Naive thymus-derived CD8-positive, alpha-beta T cell (primary cell): ENCODE measurements around the gene FBP2. TPM values are rescaled to one million over a fixed set of nuclear protein-coding genes. Genes with fewer than 3 reads are reported as not detected.
"Not testable (repeated sequence)": the region's sequence is repeated elsewhere in the genome, so short reads cannot be mapped to it uniquely, and the experiment has no call there.

ENCODE experiments used
- ATAC-seq, 2 donors: fragments of 150-1000 bp; cut with Tn5 transposase in 1 of 2; sonication (Bioruptor Pico), chemical (Tn5 transposase) in 1 of 2; 1 replicate in 1 of 2; 2 replicates in 1 of 2; pipeline ENCODE4 v1.10.0; 2021; ENCODE audit warnings: mild to moderate bottlenecking in 2 of 2, moderate library complexity in 2 of 2
- POLR2A ChIA-PET: fragments of 350-600 bp; sonication (Branson Sonifier 250); formaldehyde crosslinking; loops from one replicate; lab custom pipeline; 2021; ENCODE audit warnings: antibody characterized with exemption; lab: Charles Lee
- DNase-seq, 10 donors: peaks; one replicate each; pipeline versions ENCODE4 v3.0.0 to v3.0.0-alpha.2; 2020 to 2022
- H3K27ac Mint-ChIP-seq, 10 donors: one replicate each; pipeline ENCODE4 v1.8.0; 2020 to 2022; ENCODE audit warnings: mild to moderate bottlenecking in 10 of 10, mixed read lengths in 10 of 10, moderate library complexity in 4 of 10, inconsistent platforms in 1 of 10
- H3K27me3 Mint-ChIP-seq, 5 donors: one replicate each; pipeline ENCODE4 v1.8.0; 2021 to 2022; ENCODE audit warnings: mixed read lengths in 5 of 5
- H3K36me3 Mint-ChIP-seq, 3 donors: one replicate each; pipeline ENCODE4 v1.8.0; 2020 to 2022; ENCODE audit warnings: mixed read lengths in 3 of 3, mild to moderate bottlenecking in 2 of 3, inconsistent platforms in 1 of 3
- H3K4me1 Mint-ChIP-seq, 4 donors: one replicate each; pipeline ENCODE4 v1.8.0; 2021 to 2022; ENCODE audit warnings: mixed read lengths in 4 of 4
- H3K4me3 Mint-ChIP-seq, 10 donors: one replicate each; pipeline ENCODE4 v1.8.0; 2020 to 2022; ENCODE audit warnings: mild to moderate bottlenecking in 10 of 10, mixed read lengths in 10 of 10, moderate library complexity in 6 of 10, inconsistent platforms in 1 of 10
- H3K9me3 Mint-ChIP-seq, 9 donors: one replicate each; pipeline ENCODE4 v1.8.0; 2020 to 2022; ENCODE audit warnings: mixed read lengths in 9 of 9, mild to moderate bottlenecking in 3 of 9, inconsistent platforms in 1 of 9, moderate library complexity in 1 of 9
- polyA plus RNA-seq, 3 donors: library from polyadenylated mRNA; unstranded; fragments of 300-500 nt; fragmentation: Illumina TruSeq; gene quantifications; one replicate each; pipeline ENCODE4 v1.2.3, GENCODE V29; 2021
- total RNA-seq, 8 experiments: library from RNA in 2 of 8; stranded (reverse) in 2 of 8; gene quantifications; one replicate each; pipeline ENCODE4 v1.2.3 and lab custom pipeline; 2021 to 2026

FBP2 gene
- total and polyA plus RNA-seq, 5 experiments from 2014 or later = not detected

GRCh38 chr9:94576131-94576530 lies 17.5 kb downstream of the FBP2 start:
- Mint-ChIP-seq H3K27me3 (peaks cover 11 to 23% (median 15%) of the 10 kb centered on the region in 5 donors), H3K36me3 (no peaks in the 10 kb centered on the region), H3K9me3 (no peaks in the 10 kb centered on the region), H3K27ac (no peak overlapping the region), H3K4me1 (peaks cover 0 to 2% (median under 1%) of the 10 kb centered on the region in 4 donors), H3K4me3 (no peak overlapping the region)
- no peak for ATAC-seq
- POLR2A ChIA-PET = no interaction called here
- no peak for DNase-seq

- ATAC-seq (no peak), DNase-seq (no peak)
- H3K36me3 Mint-ChIP-seq = no peaks in the 10 kb centered on the region
- H3K4me1 Mint-ChIP-seq = no peaks in the 10 kb centered on the region
- H3K27me3 Mint-ChIP-seq = peaks cover 11 to 23% (median 16%) of the 10 kb centered on the region in 5 donors
- H3K27ac Mint-ChIP-seq = no peak overlapping the region
- H3K9me3 Mint-ChIP-seq = peaks cover 0 to 1% (median 0%) of the 10 kb centered on the region in 9 donors
- no peak overlapping the region for H3K4me3 Mint-ChIP-seq
- POLR2A ChIA-PET = no interaction called here
Observed at GRCh38 chr9:94568972-94569712, 24.5 kb downstream of the FBP2 start.

- ATAC-seq = no peak
- Mint-ChIP-seq H3K27me3 (peaks cover 8 to 23% (median 16%) of the 10 kb centered on the region in 5 donors), H3K9me3 (peaks cover 0 to 3% (median 0%) of the 10 kb centered on the region in 9 donors), H3K27ac (no peak overlapping the region), H3K4me3 (no peak overlapping the region), H3K4me1 (no peaks in the 10 kb centered on the region), H3K36me3 (no peaks in the 10 kb centered on the region)
- POLR2A ChIA-PET = no interaction called here
- DNase-seq = no peak
Observed at GRCh38 chr9:94568250-94568889, 25.3 kb downstream of the FBP2 start.

GRCh38 chr9:94567271-94567670 lies 26.4 kb downstream of the FBP2 start:
- Mint-ChIP-seq H3K27ac (peak overlapping the region in 1 of 10 donors; percentile 30), H3K4me1 (no peaks in the 10 kb centered on the region), H3K4me3 (no peak overlapping the region), H3K36me3 (no peaks in the 10 kb centered on the region), H3K27me3 (peaks cover 3 to 20% (median 15%) of the 10 kb centered on the region in 5 donors), H3K9me3 (peaks cover 0 to 3% (median 0%) of the 10 kb centered on the region in 9 donors)
- DNase-seq (no peak), ATAC-seq (no peak)
- POLR2A ChIA-PET = no interaction called here

- H3K4me3 Mint-ChIP-seq = no peak overlapping the region
- ATAC-seq (no peak), DNase-seq (no peak)
- H3K9me3 Mint-ChIP-seq = peaks cover 0 to 3% (median 0%) of the 10 kb centered on the region in 9 donors
- no peaks in the 10 kb centered on the region for H3K4me1 Mint-ChIP-seq
- no peak overlapping the region for H3K27ac Mint-ChIP-seq
- H3K36me3 Mint-ChIP-seq = no peaks in the 10 kb centered on the region
- POLR2A ChIA-PET = no interaction called here
- H3K27me3 Mint-ChIP-seq = peaks cover under 1 to 20% (median 9%) of the 10 kb centered on the region in 5 donors
Observed at GRCh38 chr9:94566550-94566949, 27.1 kb downstream of the FBP2 start.

GRCh38 chr9:94564279-94564678 lies 29.3 kb downstream of the FBP2 start:
- H3K36me3 Mint-ChIP-seq, H3K4me1 Mint-ChIP-seq, POLR2A ChIA-PET, ATAC-seq, H3K9me3 Mint-ChIP-seq, H3K27ac Mint-ChIP-seq, DNase-seq, H3K4me3 Mint-ChIP-seq: not testable (repeated sequence)
- peaks cover 2 to 21% (median 8%) of the 10 kb centered on the region in 5 donors for H3K27me3 Mint-ChIP-seq

- DNase-seq (no peak), ATAC-seq (no peak)
- no peaks in the 10 kb centered on the region for H3K4me1 Mint-ChIP-seq
- peaks cover 2 to 21% (median 8%) of the 10 kb centered on the region in 5 donors for H3K27me3 Mint-ChIP-seq
- no peak overlapping the region for H3K27ac Mint-ChIP-seq
- H3K9me3 Mint-ChIP-seq = peaks cover 0 to 3% (median 0%) of the 10 kb centered on the region in 9 donors
- POLR2A ChIA-PET = no interaction called here
- no peak overlapping the region for H3K4me3 Mint-ChIP-seq
- H3K36me3 Mint-ChIP-seq = no peaks in the 10 kb centered on the region
Observed at GRCh38 chr9:94563548-94563947, 30.1 kb downstream of the FBP2 start.

- Mint-ChIP-seq H3K36me3 (no peaks in the 10 kb centered on the region), H3K4me1 (no peaks in the 10 kb centered on the region), H3K27ac (no peak overlapping the region), H3K4me3 (no peak overlapping the region), H3K27me3 (peaks cover 2 to 21% (median 5%) of the 10 kb centered on the region in 5 donors), H3K9me3 (peaks cover 0 to 3% (median 0%) of the 10 kb centered on the region in 9 donors)
- ATAC-seq (no peak), DNase-seq (no peak)
- POLR2A ChIA-PET = no interaction called here
Observed at GRCh38 chr9:94560237-94560636, 33.4 kb downstream of the FBP2 start.

GRCh38 chr9:94557376-94557775 lies 36.2 kb downstream of the FBP2 start:
- Mint-ChIP-seq H3K9me3 (no peaks in the 10 kb centered on the region), H3K36me3 (no peaks in the 10 kb centered on the region), H3K27me3 (peaks cover 6 to 23% (median 7%) of the 10 kb centered on the region in 5 donors), H3K27ac (no peak overlapping the region), H3K4me1 (no peaks in the 10 kb centered on the region), H3K4me3 (no peak overlapping the region)
- POLR2A ChIA-PET = no interaction called here
- ATAC-seq = no peak
- no peak for DNase-seq

GRCh38 chr9:94554439-94555331 lies 38.9 kb downstream of the FBP2 start, which contains the start of gene PCAT7:
Gene PCAT7, plus strand, starts transcription at chr9:94555083.
- Mint-ChIP-seq H3K27ac (no peak within 1 kb of the TSS), H3K36me3 (no peaks in the 10 kb centered on the region), H3K9me3 (no peaks in the 10 kb centered on the region), H3K4me3 (no peak within 1 kb of the TSS), H3K4me1 (no peaks in the 10 kb centered on the region), H3K27me3 (peaks cover 4 to 18% (median 11%) of the 10 kb centered on the region in 5 donors)
- POLR2A ChIA-PET = no interaction called here
- DNase-seq = peak in 3 of 10 donors; percentile 5 to 24 (median 5)
- ATAC-seq = peak in 1 of 2 donors; percentile 59

- no peaks in the 10 kb centered on the region for H3K36me3 Mint-ChIP-seq
Observed at GRCh38 chr9:94554078-94554438, 39.6 kb downstream of the FBP2 start.

GRCh38 chr9:94553029-94553938 lies 40.3 kb downstream of the FBP2 start:
- ATAC-seq (no peak), DNase-seq (no peak)
- no peaks in the 10 kb centered on the region for H3K9me3 Mint-ChIP-seq
- no peaks in the 10 kb centered on the region for H3K36me3 Mint-ChIP-seq
- peaks cover 12 to 23% (median 20%) of the 10 kb centered on the region in 5 donors for H3K27me3 Mint-ChIP-seq
- no peak overlapping the region for H3K4me3 Mint-ChIP-seq
- no peak overlapping the region for H3K27ac Mint-ChIP-seq
- H3K4me1 Mint-ChIP-seq = no peaks in the 10 kb centered on the region
- POLR2A ChIA-PET = no interaction called here

More at GRCh38 chr9:94554078-94554438, 39.6 kb downstream of the FBP2 start:
- DNase-seq (no peak), ATAC-seq (no peak)
- H3K27me3 Mint-ChIP-seq = peaks cover 9 to 23% (median 16%) of the 10 kb centered on the region in 5 donors
- H3K9me3 Mint-ChIP-seq = no peaks in the 10 kb centered on the region
- no peaks in the 10 kb centered on the region for H3K4me1 Mint-ChIP-seq
- H3K4me3 Mint-ChIP-seq = no peak overlapping the region
- no peak overlapping the region for H3K27ac Mint-ChIP-seq
- POLR2A ChIA-PET = no interaction called here
